ENCODE measurements around the gene SCAMP4. TPM values are rescaled to one million over a fixed set of nuclear protein-coding genes. Genes with fewer than 3 reads are reported as not detected.

SCAMP4 gene
- total RNA-seq, 1 experiment from 2014 or later, result 29.2 TPM

- DNase-seq, result no peak
- Histone ChIP-seq H3K4me3 (no peak overlapping the region), H3K27me3 (no peaks in the 10 kb centered on the region), H3K9me3 (replicated peaks) (no peaks in the 10 kb centered on the region), H3K36me3 (peaks cover 14% of the 10 kb centered on the region), H3K27ac (no peak overlapping the region), H3K4me1 (peaks cover 14% of the 10 kb centered on the region)
Observed at GRCh38 chr19:1911098-1911497, 5.9 kb downstream of the SCAMP4 start.

- H3K4me3 ChIP-seq, result no peak overlapping the region
- no peaks in the 10 kb centered on the region for H3K9me3 ChIP-seq (replicated peaks)
- H3K36me3 ChIP-seq, result peaks cover 14% of the 10 kb centered on the region
- peaks cover 14% of the 10 kb centered on the region for H3K4me1 ChIP-seq
- DNase-seq, result no peak
- H3K27ac ChIP-seq, result no peak overlapping the region
- no peaks in the 10 kb centered on the region for H3K27me3 ChIP-seq
Observed at GRCh38 chr19:1911995-1912394, 6.8 kb downstream of the SCAMP4 start.

- no peaks in the 10 kb centered on the region for H3K9me3 ChIP-seq (replicated peaks)
- peaks cover 14% of the 10 kb centered on the region for H3K36me3 ChIP-seq
- no peaks in the 10 kb centered on the region for H3K27me3 ChIP-seq
Observed at GRCh38 chr19:1912760-1913505, 7.7 kb downstream of the SCAMP4 start.

GRCh38 chr19:1913781-1914577 is 8.8 kb downstream of the SCAMP4 start:
- Histone ChIP-seq H3K36me3 (peaks cover 14% of the 10 kb centered on the region), H3K4me3 (no peak overlapping the region), H3K27me3 (no peaks in the 10 kb centered on the region), H3K4me1 (peaks cover 10% of the 10 kb centered on the region; the same call in 1 of the 2 replicates), H3K9me3 (replicated peaks) (no peaks in the 10 kb centered on the region), H3K27ac (no peak overlapping the region)
- no peak for DNase-seq

More at GRCh38 chr19:1912760-1913505, 7.7 kb downstream of the SCAMP4 start:
- Histone ChIP-seq H3K4me1 (peaks cover 14% of the 10 kb centered on the region), H3K4me3 (no peak overlapping the region), H3K27ac (no peak overlapping the region)
- DNase-seq, result no peak

GRCh38 chr19:1914826-1915341 is 9.7 kb downstream of the SCAMP4 start:
- Histone ChIP-seq H3K9me3 (replicated peaks) (no peaks in the 10 kb centered on the region), H3K27me3 (no peaks in the 10 kb centered on the region), H3K4me1 (peaks cover 4% of the 10 kb centered on the region; the same call in 1 of the 2 replicates), H3K27ac (no peak overlapping the region), H3K4me3 (no peak overlapping the region), H3K36me3 (peaks cover 14% of the 10 kb centered on the region)
- DNase-seq, result no peak

GRCh38 chr19:1917146-1917545 is 11.9 kb downstream of the SCAMP4 start:
- Histone ChIP-seq H3K4me3 (no peak overlapping the region), H3K27me3 (no peaks in the 10 kb centered on the region), H3K36me3 (peaks cover 6% of the 10 kb centered on the region; the same call in 1 of the 2 replicates), H3K9me3 (replicated peaks) (no peaks in the 10 kb centered on the region), H3K4me1 (no peaks in the 10 kb centered on the region), H3K27ac (no peak overlapping the region)
- DNase-seq, result no peak

- Histone ChIP-seq H3K4me3 (no peak overlapping the region), H3K4me1 (no peaks in the 10 kb centered on the region), H3K9me3 (replicated peaks) (no peaks in the 10 kb centered on the region), H3K27ac (no peak overlapping the region), H3K36me3 (peaks cover 11% of the 10 kb centered on the region), H3K27me3 (no peaks in the 10 kb centered on the region)
- no peak for DNase-seq
Observed at GRCh38 chr19:1917926-1918325, 12.7 kb downstream of the SCAMP4 start.

- no peaks in the 10 kb centered on the region for H3K27me3 ChIP-seq
- no peak overlapping the region for H3K27ac ChIP-seq
- H3K36me3 ChIP-seq, result peaks cover 8% of the 10 kb centered on the region; the same call in 1 of the 2 replicates
- H3K4me3 ChIP-seq, result no peak overlapping the region
- no peak for DNase-seq
- no peaks in the 10 kb centered on the region for H3K9me3 ChIP-seq (replicated peaks)
- H3K4me1 ChIP-seq, result no peaks in the 10 kb centered on the region
Observed at GRCh38 chr19:1918975-1919374, 13.8 kb downstream of the SCAMP4 start.

GRCh38 chr19:1920644-1921043 is 15.4 kb downstream of the SCAMP4 start:
- H3K4me1 ChIP-seq, result no peaks in the 10 kb centered on the region
- no peaks in the 10 kb centered on the region for H3K9me3 ChIP-seq (replicated peaks)
- no peak for DNase-seq
- H3K27ac ChIP-seq, result no peak overlapping the region
- no peak overlapping the region for H3K4me3 ChIP-seq
- H3K36me3 ChIP-seq, result peaks cover 8% of the 10 kb centered on the region; the same call in 1 of the 2 replicates
- no peaks in the 10 kb centered on the region for H3K27me3 ChIP-seq

GRCh38 chr19:1921326-1921725 is 16.1 kb downstream of the SCAMP4 start:
- H3K27ac ChIP-seq, result no peak overlapping the region
- H3K4me1 ChIP-seq, result no peaks in the 10 kb centered on the region
- no peaks in the 10 kb centered on the region for H3K27me3 ChIP-seq
- no peaks in the 10 kb centered on the region for H3K9me3 ChIP-seq (replicated peaks)
- DNase-seq, result no peak
- H3K4me3 ChIP-seq, result no peak overlapping the region
- H3K36me3 ChIP-seq, result peaks cover 8% of the 10 kb centered on the region; the same call in 1 of the 2 replicates

- Histone ChIP-seq H3K27me3 (no peaks in the 10 kb centered on the region), H3K4me1 (no peaks in the 10 kb centered on the region), H3K9me3 (replicated peaks) (no peaks in the 10 kb centered on the region), H3K4me3 (no peak overlapping the region), H3K27ac (no peak overlapping the region), H3K36me3 (peaks cover 8% of the 10 kb centered on the region; the same call in 1 of the 2 replicates)
- no peak for DNase-seq
Observed at GRCh38 chr19:1921825-1922224, 16.6 kb downstream of the SCAMP4 start.

GRCh38 chr19:1922803-1923202 is 17.6 kb downstream of the SCAMP4 start:
- Histone ChIP-seq H3K4me3 (no peak overlapping the region), H3K36me3 (peaks cover 8% of the 10 kb centered on the region; the same call in 1 of the 2 replicates), H3K4me1 (no peaks in the 10 kb centered on the region), H3K9me3 (replicated peaks) (no peaks in the 10 kb centered on the region), H3K27ac (no peak overlapping the region), H3K27me3 (no peaks in the 10 kb centered on the region)
- DNase-seq, result no peak

GRCh38 chr19:1923319-1923718 is 18.1 kb downstream of the SCAMP4 start:
- peaks cover 8% of the 10 kb centered on the region; the same call in 1 of the 2 replicates for H3K36me3 ChIP-seq

GRCh38 chr19:1924320-1924961 is 19.2 kb downstream of the SCAMP4 start:
- no peak overlapping the region for H3K4me3 ChIP-seq
- no peak overlapping the region for H3K27ac ChIP-seq
- no peaks in the 10 kb centered on the region for H3K9me3 ChIP-seq (replicated peaks)
- H3K4me1 ChIP-seq, result no peaks in the 10 kb centered on the region
- peaks cover 8% of the 10 kb centered on the region; the same call in 1 of the 2 replicates for H3K36me3 ChIP-seq
- H3K27me3 ChIP-seq, result 0 out of 2 replicates have a peak, but pooled peaks cover 2% of the 10 kb centered on the region
- DNase-seq, result no peak

More at GRCh38 chr19:1923319-1923718, 18.1 kb downstream of the SCAMP4 start:
- Histone ChIP-seq H3K4me3 (no peak overlapping the region), H3K9me3 (replicated peaks) (no peaks in the 10 kb centered on the region), H3K4me1 (no peaks in the 10 kb centered on the region), H3K27ac (no peak overlapping the region), H3K27me3 (no peaks in the 10 kb centered on the region)
- no peak for DNase-seq
